Suprapubic skin (tissue), 4 donors: ENCODE measurements around the gene PLA2G4E.

Experiments
- CTCF ChIP-seq, 2 donors: fragments of 200-600 bp in 1 of 2; fragments of 450-650 bp in 1 of 2; sonication (generic) in 1 of 2; IDR thresholded peaks; one replicate each; pipeline ENCODE4 v1.5.1; 2016 to 2019; ENCODE audit warnings: antibody characterized with exemption in 2 of 2, mild to moderate bottlenecking in 1 of 2, moderate library complexity in 1 of 2
- EP300 ChIP-seq: sonication (generic); formaldehyde crosslinking; IDR thresholded peaks from one replicate; pipeline ENCODE4 v1.6.1; 2017; ENCODE audit warnings: antibody characterized with exemption
- POLR2A ChIP-seq, 2 donors: fragments of 450-650 bp; IDR thresholded peaks; one replicate each; pipeline ENCODE4 v1.6.1; 2017; ENCODE audit warnings: antibody characterized with exemption in 2 of 2, mild to moderate bottlenecking in 2 of 2, moderate library complexity in 2 of 2
- POLR2AphosphoS5 ChIP-seq, 3 donors: sonication (generic); formaldehyde crosslinking; IDR thresholded peaks; one replicate each; pipeline ENCODE4 v1.6.1; 2017; ENCODE audit warnings: antibody characterized with exemption in 3 of 3

DNA sequence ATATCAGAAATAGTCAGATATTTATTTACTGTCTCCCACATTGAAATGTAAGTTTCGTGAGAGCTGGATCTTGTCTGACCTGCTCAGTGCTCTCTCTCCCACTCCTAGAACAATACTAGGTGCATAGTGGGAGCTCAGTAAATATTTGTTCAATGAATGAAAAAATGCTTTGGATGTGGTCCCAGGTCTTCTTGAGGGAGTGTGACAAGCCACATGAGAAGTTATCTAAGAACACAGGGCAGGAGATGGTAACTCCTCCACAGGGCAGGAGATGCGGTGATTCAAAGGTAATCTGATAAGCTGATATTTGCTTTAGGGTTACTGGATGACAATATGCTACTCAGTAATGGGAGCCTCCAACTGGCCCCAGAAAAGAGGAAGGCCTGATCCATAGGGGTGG lies 25.8 kb upstream of the PLA2G4E start:
- TF ChIP-seq POLR2A (IDR thresholded peaks at IDR 0.05) (no peak), CTCF (IDR thresholded peaks at IDR 0.05) (no peak), POLR2AphosphoS5 (IDR thresholded peaks at IDR 0.05) (no peak), EP300 (no peak)
